KMS-11 (cell line): Measurements from ENCODE around the gene TENM4.

ENCODE experiments used
- H2AFZ ChIP-seq: fragments of 200-600 bp; sonication (generic); 2 replicates; pipeline ENCODE4 v1.6.1; 2016; ENCODE audit warnings: antibody characterized with exemption, mixed run types, low read depth
- H3K27ac ChIP-seq: fragments of 200-600 bp; sonication (generic); 2 replicates; pipeline ENCODE4 v1.6.1; 2016; ENCODE audit warnings: mild to moderate bottlenecking, mixed run types
- H3K27me3 ChIP-seq: fragments of 200-600 bp; sonication (generic); 2 replicates; pipeline ENCODE4 v1.6.1; 2017; ENCODE audit warnings: mild to moderate bottlenecking, low read depth, mixed run types, moderate library complexity; ENCODE audit not compliant: insufficient read depth
- H3K36me3 ChIP-seq: fragments of 200-600 bp; sonication (generic); 2 replicates; pipeline ENCODE4 v1.6.1; 2017; ENCODE audit warnings: mild to moderate bottlenecking, mixed run types; ENCODE audit not compliant: insufficient read depth
- H3K4me1 ChIP-seq: fragments of 200-600 bp; sonication (generic); 2 replicates; pipeline ENCODE4 v1.6.1; 2016; ENCODE audit warnings: mild to moderate bottlenecking, low read depth, mixed run types; ENCODE audit not compliant: poor library complexity, severe bottlenecking
- H3K4me2 ChIP-seq: fragments of 200-600 bp; sonication (generic); 2 replicates; pipeline ENCODE4 v1.7.0; 2016; ENCODE audit warnings: mild to moderate bottlenecking, mixed run types
- H3K4me3 ChIP-seq: fragments of 200-600 bp; sonication (generic); IDR thresholded peaks from 2 replicates; pipeline ENCODE4 v1.6.1; 2017; ENCODE audit warnings: low read depth, low read length, mixed read lengths; ENCODE audit not compliant: insufficient read depth
- H3K79me2 ChIP-seq: fragments of 200-600 bp; sonication (generic); 2 replicates; pipeline ENCODE4 v1.6.1; 2016; ENCODE audit warnings: low read depth, mixed run types; ENCODE audit not compliant: insufficient read depth
- H3K9ac ChIP-seq: fragments of 200-600 bp; sonication (generic); 2 replicates; pipeline ENCODE4 v1.6.1; 2016; ENCODE audit warnings: mild to moderate bottlenecking, mixed run types
- H4K20me1 ChIP-seq: fragments of 200-600 bp; sonication (generic); 2 replicates; pipeline ENCODE4 v1.6.1; 2016; ENCODE audit warnings: mild to moderate bottlenecking, mixed run types; ENCODE audit not compliant: insufficient read depth
- CTCF ChIP-seq: fragments of 200-600 bp; sonication (generic); conservative IDR thresholded peaks from 2 replicates; pipeline ENCODE4 v1.6.1; 2017; ENCODE audit warnings: low read depth, mild to moderate bottlenecking, antibody characterized with exemption, low read length, moderate library complexity, mixed read lengths

The TENM4 gene

GRCh38 chr11:78941226-78941851 lies 499.5 kb downstream of the TENM4 start:
- H3K79me2 ChIP-seq = no peaks in the 10 kb centered on the region
- H3K27me3 ChIP-seq = no peaks in the 10 kb centered on the region
- no peak for TF ChIP-seq CTCF
- no peaks in the 10 kb centered on the region for H3K36me3 ChIP-seq
- no peak overlapping the region for H3K4me2 ChIP-seq
- H3K4me1 ChIP-seq = no peaks in the 10 kb centered on the region
- H3K9ac ChIP-seq = no peak overlapping the region
- no peaks in the 10 kb centered on the region for H4K20me1 ChIP-seq
- no peak overlapping the region for H3K27ac ChIP-seq
- H3K4me3 ChIP-seq = no peak overlapping the region
- no peak overlapping the region for H2AFZ ChIP-seq

- Histone ChIP-seq H3K4me3 (no peak overlapping the region), H4K20me1 (no peaks in the 10 kb centered on the region)
- no peak for TF ChIP-seq CTCF
Measured at GRCh38 chr11:78940500-78941225, 500.2 kb downstream of the TENM4 start.

GRCh38 chr11:78938971-78939370 lies 501.9 kb downstream of the TENM4 start:
- no peaks in the 10 kb centered on the region for H3K27me3 ChIP-seq
- H3K4me1 ChIP-seq = no peaks in the 10 kb centered on the region
- H2AFZ ChIP-seq = no peak overlapping the region
- H3K27ac ChIP-seq = no peak overlapping the region
- TF ChIP-seq CTCF = no peak
- H3K9ac ChIP-seq = no peak overlapping the region
- no peaks in the 10 kb centered on the region for H3K79me2 ChIP-seq
- no peak overlapping the region for H3K4me3 ChIP-seq
- H3K4me2 ChIP-seq = no peak overlapping the region
- H3K36me3 ChIP-seq = no peaks in the 10 kb centered on the region
- no peaks in the 10 kb centered on the region for H4K20me1 ChIP-seq

More at GRCh38 chr11:78940500-78941225, 500.2 kb downstream of the TENM4 start:
- Histone ChIP-seq H3K27me3 (no peaks in the 10 kb centered on the region), H3K79me2 (no peaks in the 10 kb centered on the region), H2AFZ (no peak overlapping the region), H3K4me1 (no peaks in the 10 kb centered on the region), H3K27ac (no peak overlapping the region), H3K4me2 (no peak overlapping the region), H3K9ac (no peak overlapping the region), H3K36me3 (no peaks in the 10 kb centered on the region)

GRCh38 chr11:78938036-78938435 lies 502.8 kb downstream of the TENM4 start:
- Histone ChIP-seq H4K20me1 (no peaks in the 10 kb centered on the region), H3K27ac (no peak overlapping the region), H3K4me2 (no peak overlapping the region), H3K4me3 (no peak overlapping the region), H3K4me1 (no peaks in the 10 kb centered on the region), H3K9ac (no peak overlapping the region), H3K79me2 (no peaks in the 10 kb centered on the region), H2AFZ (no peak overlapping the region), H3K27me3 (no peaks in the 10 kb centered on the region), H3K36me3 (no peaks in the 10 kb centered on the region)
- TF ChIP-seq CTCF = no peak
